HepG2 (cell line): ENCODE results near the gene CARS2. TPM values are rescaled to one million over a fixed set of nuclear protein-coding genes. Genes with fewer than 3 reads are reported as not detected.

Experiments used
- ATAC-seq: fragments of 200-7000 bp; cut with Tn5 transposase; 3 replicates; pipeline ENCODE4 v1.9.1; 2020; ENCODE audit warnings: mild to moderate bottlenecking, moderate library complexity
- BruUV-seq: library from RNA; stranded (reverse); fragments of 400-500 nt; replicated peaks from 2 replicates; lab custom pipeline; 2021; lab: Mats Ljungman, UMichigan
- CTCF ChIA-PET: fragments of 300-600 bp; formaldehyde crosslinking; extraction: SDS; loops from one replicate; lab custom pipeline; 2021; ENCODE audit warnings: low total read pairs, inconsistent platforms, low intra/inter-chr PET ratio; lab: Yijun Ruan, JAX
- POLR2A ChIA-PET: fragments of 350-600 bp; sonication (Branson Sonifier 250); formaldehyde crosslinking; loops from one replicate; lab custom pipeline; 2020; ENCODE audit warnings: antibody characterized with exemption, inconsistent platforms; lab: Yijun Ruan, JAX
- DNase-seq: peaks from one replicate; pipeline ENCODE4 v3.0.0-alpha.2; 2015; ENCODE audit warnings: low spot score
- FAIRE-seq: peaks from 3 replicates; lab custom pipeline; 2011; peaks lifted over from hg19 to GRCh38; lab: Jason Lieb, UNC
- H2AFZ ChIP-seq: one replicate; pipeline ENCODE4 v1.6.1; 2011; ENCODE audit warnings: low read length, inconsistent platforms
- H3K27ac ChIP-seq: fragments of 300-600 bp; 3 replicates; pipeline ENCODE4 v1.8.0; 2011; ENCODE audit warnings: mixed run types, mild to moderate bottlenecking, mixed read lengths, low read length, inconsistent platforms; ENCODE audit not compliant: insufficient read depth; ENCODE audit errors: extremely low read length
- H3K27me3 ChIP-seq, 2 experiments: fragments of 200-600 bp in 1 of 2; 2 replicates in 1 of 2; 3 replicates in 1 of 2; pipeline versions ENCODE4 v1.6.0 to v1.8.0; 2011; ENCODE audit warnings: low read length in 2 of 2, mild to moderate bottlenecking in 2 of 2, moderate library complexity in 2 of 2, inconsistent platforms in 1 of 2; ENCODE audit not compliant: insufficient read depth in 2 of 2, control insufficient read depth in 1 of 2
- H3K36me3 ChIP-seq, 2 experiments: fragments of 200-600 bp in 1 of 2; replicated peaks in 1 of 2; 2 replicates in 1 of 2; 3 replicates in 1 of 2; pipeline versions ENCODE4 v1.5.1 to v1.8.0; 2011; ENCODE audit warnings: low read length in 2 of 2, inconsistent platforms in 1 of 2; ENCODE audit not compliant: insufficient read depth in 2 of 2, control insufficient read depth in 1 of 2
- H3K4me1 ChIP-seq: 2 replicates; pipeline ENCODE4 v1.5.1; 2012; ENCODE audit warnings: low read length, inconsistent platforms; ENCODE audit not compliant: insufficient read depth
- H3K4me2 ChIP-seq: 2 replicates; pipeline ENCODE4 v1.6.0; 2011; ENCODE audit warnings: low read depth, low read length, inconsistent platforms
- H3K4me3 ChIP-seq, 3 experiments: fragments of 200-600 bp in 1 of 3; sonication (generic), shearing (Covaris generic) in 1 of 3; replicated peaks in 1 of 3; 2 replicates each; pipeline ENCODE4 v1.5.1; 2011 to 2016; ENCODE audit warnings: low read length in 3 of 3, inconsistent platforms in 2 of 3, low read depth in 2 of 3, mild to moderate bottlenecking in 2 of 3, control low read depth in 1 of 3, mixed read lengths in 1 of 3; ENCODE audit not compliant: insufficient read depth in 1 of 3
- H3K79me2 ChIP-seq: one replicate; pipeline ENCODE4 v1.6.1; 2011; ENCODE audit warnings: low read length, inconsistent platforms; ENCODE audit not compliant: insufficient read depth
- H3K9ac ChIP-seq: 2 replicates; pipeline ENCODE4 v1.6.0; 2011; ENCODE audit warnings: mild to moderate bottlenecking, low read depth, low read length, inconsistent platforms; ENCODE audit not compliant: insufficient read depth
- H3K9me3 ChIP-seq: 2 replicates; pipeline ENCODE4 v1.5.1; 2012; ENCODE audit warnings: mild to moderate bottlenecking, low read length
- H4K20me1 ChIP-seq: 2 replicates; pipeline ENCODE4 v1.6.0; 2011; ENCODE audit warnings: inconsistent platforms, mild to moderate bottlenecking, low read length, moderate library complexity; ENCODE audit not compliant: insufficient read depth
- DDIT3 ChIP-seq: sonication (generic); formaldehyde crosslinking; IDR thresholded peaks from 2 replicates; pipeline ENCODE4 v1.4.0; 2020; ENCODE audit warnings: mild to moderate bottlenecking, missing genetic modification reagents
- E2F5 ChIP-seq: sonication (generic); formaldehyde crosslinking; conservative IDR thresholded peaks from 2 replicates; pipeline ENCODE4 v1.4.0; 2020; ENCODE audit warnings: missing genetic modification reagents
- HDAC1 ChIP-seq: sonication (generic); formaldehyde crosslinking; IDR thresholded peaks from 2 replicates; pipeline ENCODE4 v1.5.1; 2020; ENCODE audit warnings: mild to moderate bottlenecking, missing genetic modification reagents
- HNRNPLL ChIP-seq: fragments of 200-400 bp; formaldehyde crosslinking; IDR thresholded peaks from 2 replicates; pipeline ENCODE4 v1.6.1; 2017; ENCODE audit warnings: mild to moderate bottlenecking, low read depth, low read length; ENCODE audit not compliant: poor library complexity, severe bottlenecking
- MNT ChIP-seq: fragments of 450-650 bp; IDR thresholded peaks from 2 replicates; pipeline ENCODE4 v1.6.1; 2016
- NR1H2 ChIP-seq: sonication (generic); formaldehyde crosslinking; IDR thresholded peaks from 2 replicates; pipeline ENCODE4 v1.8.1; 2022; ENCODE audit warnings: low read depth, missing genetic modification reagents, borderline replicate concordance
- RERE ChIP-seq: IDR thresholded peaks from 2 replicates; pipeline ENCODE4 v1.6.1; 2016; ENCODE audit warnings: low read depth, missing genetic modification reagents, missing compliant biosample characterization
- YEATS2 ChIP-seq: sonication (generic); formaldehyde crosslinking; IDR thresholded peaks from 2 replicates; pipeline ENCODE4 v1.4.0; 2020; ENCODE audit warnings: missing genetic modification reagents, borderline replicate concordance
- ZFP1 ChIP-seq: IDR thresholded peaks from 2 replicates; pipeline ENCODE4 v1.6.1; 2016
- ZNF629 ChIP-seq: sonication (generic); formaldehyde crosslinking; conservative IDR thresholded peaks from 2 replicates; pipeline ENCODE4 v1.5.0; 2020; ENCODE audit warnings: missing genetic modification reagents
- ZNF766 ChIP-seq: sonication (generic); formaldehyde crosslinking; IDR thresholded peaks from 2 replicates; pipeline ENCODE4 v1.5.0; 2020; ENCODE audit warnings: missing genetic modification reagents, borderline replicate concordance
- WGBS: methylation state at CpG from one replicate; pipeline ENCODE4 v1.1.6; 2017; ENCODE audit warnings: low lambda C conversion rate; 5-methylcytosine and 5-hydroxymethylcytosine counted together
- in situ Hi-C: cut with HindIII; loops from 2 replicates; pipeline ENCODE4 v1.10.0; 2017; ENCODE audit warnings: low pct_unique_long_range_greater_than_20kb; ENCODE audit not compliant: extremely low pct_ligation_motif_present
- intact Hi-C: fragments of 100-400 bp; cut with micrococcal nuclease; formaldehyde crosslinking; loops from one replicate; pipeline ENCODE4 v1.10.0; 2022; ENCODE audit not compliant: unreplicated experiment
- polyA plus RNA-seq, 8 experiments: library from polyadenylated mRNA; depleted of rRNA in 3 of 8; stranded (reverse) in 7 of 8; unstranded in 1 of 8; fragments of >200 nt; fragmentation: Illumina TruSeq in 4 of 8; extraction: Trizol in 4 of 8; gene quantifications; 2 replicates each; pipeline versions ENCODE4 v1.2.1 to v1.2.3, GENCODE V29; 2011 to 2016; ENCODE audit warnings: low read depth in 4 of 8, missing spikeins in 1 of 8, mixed read lengths in 1 of 8; ENCODE audit not compliant: insufficient read depth in 1 of 8
- total RNA-seq, 5 experiments: library from RNA; depleted of rRNA; stranded (reverse); fragments of >200 nt; fragmentation: Illumina TruSeq; extraction: Trizol; gene quantifications; 2 replicates each; pipeline ENCODE4 v1.2.3, GENCODE V29; 2016; ENCODE audit warnings: low read depth in 1 of 5

The CARS2 gene
- total and polyA plus RNA-seq, 2 of the 13 experiments (the other 11 are each of a cell fraction or from before 2014, with no cell fraction given), result 41.1 to 59.3 TPM

- no peaks in the 10 kb centered on the region for H3K9me3 ChIP-seq
- no peak overlapping the region for H3K9ac ChIP-seq
- no peaks in the 10 kb centered on the region for H4K20me1 ChIP-seq
- no peak for ATAC-seq
- no peak overlapping the region for H3K4me3 ChIP-seq
- no peak for TF ChIP-seq ZNF766
- TF ChIP-seq ZNF629 (CRISPR knock-in tag), result no peak
- TF ChIP-seq YEATS2 (CRISPR knock-in tag), result no peak
- peak; percentile 72 for TF ChIP-seq MNT
- in situ Hi-C loops (loop anchor here (10.0 kb wide), 1 partner anchor 126 kb away; no protein-coding TSS in a partner anchor), intact Hi-C loops (no loop called here)
- no peaks in the 10 kb centered on the region for H3K27me3 ChIP-seq
- peaks cover 3 to 23% of the 10 kb centered on the region in 2 experiments for H3K36me3 ChIP-seq
- FAIRE-seq, result no peak
- POLR2A ChIA-PET, result no interaction called here
- CTCF ChIA-PET, result no interaction called here
- no peak for DNase-seq
- BruUV-seq, result no TSS peak
- 96% methylated on average over 9 of the region's 9 CpGs for WGBS
- H3K4me1 ChIP-seq, result peaks cover 16% of the 10 kb centered on the region
- no peaks in the 10 kb centered on the region for H3K79me2 ChIP-seq
- no peak overlapping the region for H3K27ac ChIP-seq
- H3K4me2 ChIP-seq, result no peak overlapping the region
- H2AFZ ChIP-seq, result no peak overlapping the region
Observed at GRCh38 chr13:110689041-110689440, 16.9 kb downstream of the CARS2 start.

GRCh38 chr13:110687736-110688135, 18.2 kb downstream of the CARS2 start:
- in situ Hi-C loops (loop anchor here (10.0 kb wide), 1 partner anchor 127 kb away; no protein-coding TSS in a partner anchor), intact Hi-C loops (no loop called here)
- Histone ChIP-seq H3K36me3 (peaks cover 4 to 25% of the 10 kb centered on the region in 2 experiments), H3K27ac (no peak overlapping the region), H2AFZ (no peak overlapping the region), H3K9ac (no peak overlapping the region), H3K4me3 (no peak overlapping the region), H3K79me2 (no peaks in the 10 kb centered on the region), H3K27me3 (no peaks in the 10 kb centered on the region), H4K20me1 (no peaks in the 10 kb centered on the region), H3K4me1 (peaks cover 26% of the 10 kb centered on the region), H3K9me3 (no peaks in the 10 kb centered on the region), H3K4me2 (no peak overlapping the region)
- FAIRE-seq (no peak), ATAC-seq (no peak), DNase-seq (no peak)
- WGBS, result 92% methylated on average over 11 of the region's 16 CpGs
- ChIA-PET POLR2A (no interaction called here), CTCF (no interaction called here)
- BruUV-seq, result no TSS peak
- TF ChIP-seq NR1H2 (no peak), E2F5 (CRISPR knock-in tag) (no peak), DDIT3 (CRISPR knock-in tag) (no peak), HNRNPLL (no peak), RERE (CRISPR knock-in tag) (no peak), ZFP1 (CRISPR knock-in tag) (no peak), HDAC1 (CRISPR knock-in tag) (no peak)
